GM19025 (cell line): Measurements from ENCODE around the gene MYLK4.

Experiments used
- ATAC-seq: cut with Tn5 transposase; IDR thresholded peaks from one replicate; pipeline ENCODE4 v1.9.1; 2021; ENCODE audit warnings: mild to moderate bottlenecking, low read depth, moderate library complexity; ENCODE audit not compliant: unreplicated experiment

Gene MYLK4

DNA sequence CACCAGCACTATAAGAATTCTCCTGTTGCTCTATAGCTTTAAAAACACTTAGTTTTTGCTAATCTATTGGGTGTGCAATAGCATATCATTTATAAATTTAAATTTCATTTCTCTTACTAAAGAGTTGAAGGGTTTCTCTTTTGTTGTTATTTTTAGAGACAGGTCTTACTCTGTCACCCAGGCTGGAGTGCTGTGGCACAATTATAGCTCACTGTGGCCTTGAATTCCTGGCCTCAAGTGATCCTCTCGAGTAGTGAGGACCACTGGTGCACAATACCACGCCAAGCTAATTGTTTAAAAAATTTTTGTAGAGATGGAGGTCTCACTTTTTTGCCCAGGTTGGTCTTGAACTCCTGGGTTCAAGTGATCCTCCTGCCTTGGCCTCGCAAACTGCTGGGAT, 8.3 kb upstream of the MYLK4 start:
- ATAC-seq, result no peak

DNA sequence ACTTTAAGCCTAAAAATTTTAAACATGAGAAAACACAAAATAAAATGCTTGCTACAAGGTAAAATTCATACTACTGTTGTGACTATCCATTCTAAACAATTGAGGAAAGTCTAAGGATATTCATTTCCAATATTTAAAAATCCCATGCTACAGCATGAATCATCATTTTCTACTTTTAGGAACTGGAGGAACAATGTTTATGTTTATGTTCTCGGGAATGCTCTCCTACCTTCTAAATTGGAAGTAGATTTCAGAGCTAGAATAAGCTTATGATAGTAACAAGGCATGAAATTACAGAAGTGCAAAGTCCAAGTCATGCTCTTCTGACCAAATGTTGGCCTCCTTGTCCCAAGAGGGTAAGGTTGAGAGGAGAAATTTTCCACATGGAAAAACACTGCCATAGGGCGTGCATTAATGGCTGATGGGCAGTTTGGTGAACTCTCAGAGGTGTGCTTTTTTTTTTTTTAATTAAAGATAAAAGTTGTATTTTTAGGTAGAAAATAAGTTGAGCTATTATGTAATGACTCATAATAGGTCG, 6.0 kb upstream of the MYLK4 start:
- no peak for ATAC-seq

DNA sequence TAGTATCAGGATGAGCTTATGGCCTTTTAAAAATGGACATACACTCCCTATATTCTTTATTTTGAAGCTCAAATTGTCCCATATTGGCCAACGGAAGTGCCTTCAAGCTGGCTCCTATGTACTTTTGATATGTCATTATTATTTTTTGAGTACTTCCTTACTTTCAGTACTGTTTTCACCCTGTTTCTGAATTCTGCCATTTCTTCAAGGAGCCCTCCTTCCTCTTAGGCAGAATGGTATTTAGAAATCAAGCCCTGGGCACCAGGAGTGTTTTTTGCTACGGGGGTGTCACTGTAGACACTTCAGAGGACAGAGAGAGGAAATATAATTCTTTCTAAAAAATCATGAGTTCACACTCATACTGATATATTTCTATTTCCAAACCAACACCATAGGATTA, 5.5 kb upstream of the MYLK4 start:
- no peak for ATAC-seq

DNA sequence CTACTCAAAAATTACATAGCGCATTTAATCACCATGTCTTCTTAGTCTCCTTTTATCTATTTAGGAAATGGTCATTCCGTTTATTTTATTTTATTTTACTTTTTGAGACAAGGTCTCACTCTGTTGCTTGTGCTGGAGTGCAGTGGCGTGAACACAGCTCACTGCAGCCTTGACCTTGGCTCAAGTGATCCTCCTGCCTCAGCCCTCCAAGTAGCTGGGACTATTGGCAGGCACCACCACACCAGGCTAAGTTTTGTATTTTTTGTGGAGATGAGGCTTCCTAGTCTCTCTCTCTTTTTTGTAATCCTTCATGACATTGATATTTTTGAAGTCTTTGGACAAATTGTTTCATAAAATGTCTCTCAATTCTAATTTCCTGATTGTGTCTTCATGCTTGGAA, 4.7 kb upstream of the MYLK4 start:
- no peak for ATAC-seq

DNA sequence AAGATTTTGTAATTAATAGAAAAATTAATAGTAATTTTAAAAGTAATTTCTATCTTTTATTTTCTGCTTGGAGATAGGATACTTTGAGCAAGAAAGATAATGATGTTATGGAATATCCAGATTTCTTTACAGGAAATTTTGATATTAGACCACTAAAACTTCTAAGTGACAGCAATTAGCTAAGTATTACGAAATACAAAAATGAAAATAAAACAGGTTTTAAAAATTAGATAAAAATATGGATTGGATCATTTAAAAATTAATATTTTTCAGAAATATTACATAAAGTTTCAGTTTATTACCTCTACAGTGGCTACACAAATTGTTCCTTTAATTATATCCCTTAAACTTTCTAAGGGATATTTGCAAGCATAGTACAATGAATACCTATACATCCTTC, 4.2 kb upstream of the MYLK4 start:
- ATAC-seq, result no peak

DNA sequence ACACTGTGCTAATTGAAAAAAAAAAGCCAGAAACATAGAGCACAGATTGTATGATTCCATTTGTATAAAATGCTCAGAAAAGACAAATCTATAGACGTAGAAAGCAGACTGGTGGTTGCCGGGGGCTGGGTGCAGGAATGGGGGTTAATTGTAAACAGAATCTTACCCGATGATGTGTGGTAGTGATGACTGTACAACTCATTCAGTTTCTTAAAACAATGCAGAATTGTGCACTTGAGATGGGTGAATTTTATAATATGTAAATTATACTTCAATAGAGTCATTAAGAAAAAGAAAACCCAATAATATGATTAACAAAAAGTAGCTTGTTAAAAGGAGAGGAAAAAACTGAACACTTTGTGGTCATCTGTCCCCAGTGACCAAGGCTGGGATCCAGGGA, 3.7 kb upstream of the MYLK4 start:
- ATAC-seq, result no peak

DNA sequence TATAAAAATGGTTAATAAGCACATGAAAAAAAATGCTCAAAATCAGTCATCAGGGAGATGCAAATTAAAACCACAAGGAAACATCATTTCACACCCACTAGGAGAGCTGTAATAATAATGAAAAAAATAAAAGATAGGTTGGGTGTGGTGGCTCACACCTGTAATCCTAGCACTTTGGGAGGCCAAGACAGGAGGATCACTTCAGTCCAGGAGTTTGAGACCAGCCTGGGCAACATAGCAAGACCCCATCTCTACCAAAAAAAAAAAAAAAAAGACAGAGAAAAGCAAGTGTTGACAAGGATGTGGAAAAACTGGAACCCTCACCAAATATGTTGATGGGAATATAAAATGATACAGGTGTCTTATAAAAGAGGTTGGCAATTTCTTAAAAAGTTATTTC, 3.0 kb upstream of the MYLK4 start:
- ATAC-seq, result no peak

DNA sequence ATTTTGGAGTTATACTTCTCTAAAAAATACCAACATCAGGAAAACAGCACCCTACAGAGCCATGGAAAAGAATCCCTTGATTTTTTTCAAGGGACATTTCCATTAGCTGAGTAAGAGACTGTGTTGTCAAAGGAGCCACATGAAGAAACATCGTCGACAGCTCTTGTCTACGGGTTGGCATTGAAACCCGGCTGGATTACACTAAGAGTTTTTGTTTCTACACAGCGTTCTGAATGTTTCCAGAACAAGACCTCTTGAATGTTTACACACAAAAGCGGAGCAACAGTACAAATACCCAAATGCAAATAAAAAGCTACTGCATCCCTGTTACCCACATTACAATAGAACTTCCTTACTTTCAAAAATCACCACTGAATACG, 2.4 kb upstream of the MYLK4 start:
- ATAC-seq, result no peak

DNA sequence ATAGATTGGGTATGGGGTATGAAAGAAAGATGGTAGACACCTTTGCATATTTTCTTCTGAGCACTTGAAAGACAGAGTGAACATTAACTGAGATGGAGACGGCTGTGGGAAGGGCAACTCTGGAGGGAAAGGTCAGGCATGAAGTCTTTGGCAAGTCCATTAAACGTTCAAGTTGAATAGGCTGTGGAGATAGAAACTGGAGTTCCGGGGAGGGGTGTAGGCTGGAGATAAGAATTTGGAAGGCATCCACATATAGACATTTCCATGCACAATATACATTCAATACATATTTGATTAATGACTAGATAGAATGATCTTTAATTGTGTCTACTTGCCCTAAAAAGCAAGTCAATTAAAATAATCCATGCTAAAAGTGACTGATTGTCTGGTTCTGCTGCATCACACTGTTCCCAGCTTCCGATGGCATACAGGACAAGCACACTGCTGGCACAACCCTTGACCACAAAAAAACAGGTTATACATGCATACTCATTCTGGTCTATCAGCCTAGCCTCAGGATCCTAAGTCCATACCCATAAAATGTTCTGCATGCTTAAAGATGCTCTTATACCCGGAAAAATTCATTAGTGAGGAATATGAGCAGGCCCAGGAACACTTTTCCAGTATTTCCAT, 1.9 kb upstream of the MYLK4 start:
- ATAC-seq, result no peak

DNA sequence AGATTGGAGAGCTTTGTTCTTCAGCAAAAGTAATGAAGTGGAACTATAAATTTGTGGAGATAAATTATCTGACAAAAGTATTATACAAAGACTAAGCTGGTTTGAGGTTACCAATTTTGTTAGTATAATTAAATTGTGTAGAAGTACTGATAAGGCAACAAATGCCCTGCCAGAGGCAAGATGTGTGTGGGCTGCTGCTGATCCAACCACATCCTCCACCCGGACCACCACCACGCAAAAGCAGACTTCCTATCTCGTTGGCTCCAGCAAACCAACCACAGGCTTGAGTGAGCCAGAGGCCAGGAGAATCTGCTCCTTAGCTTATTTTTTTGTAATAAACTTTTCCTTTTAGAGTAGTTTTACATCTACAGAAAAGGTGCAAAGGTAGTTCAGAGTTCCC, 1.1 kb upstream of the MYLK4 start:
- no peak for ATAC-seq

DNA sequence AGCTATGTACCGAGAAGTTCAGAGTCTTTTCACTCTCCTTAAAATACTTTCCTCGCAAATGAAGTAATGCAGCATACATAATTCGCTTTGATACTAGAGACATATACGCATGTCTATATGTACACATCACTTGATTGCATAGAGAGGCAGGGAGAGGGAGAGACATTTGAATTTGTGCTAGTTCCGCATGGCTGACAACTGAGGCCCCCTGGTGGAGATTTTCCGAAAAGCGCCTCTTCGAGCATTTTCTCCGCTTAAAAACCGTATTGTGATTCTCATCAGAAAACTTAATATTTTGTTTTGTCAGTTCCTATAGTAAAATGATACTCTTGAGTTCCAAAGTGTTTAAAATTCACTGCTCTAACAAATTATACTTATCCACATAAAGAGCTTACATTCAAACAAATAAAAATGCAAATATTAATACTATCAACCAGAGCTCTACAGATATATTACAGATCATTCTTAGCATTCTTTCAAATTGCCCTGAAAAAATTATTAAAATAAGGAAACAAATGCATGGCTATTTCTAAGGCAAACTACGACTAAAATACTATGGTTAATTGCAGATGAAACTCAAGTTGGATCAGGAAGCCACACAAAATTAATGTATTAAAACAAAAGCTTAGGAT, 637 bp downstream of the MYLK4 start:
- ATAC-seq, result no peak

DNA sequence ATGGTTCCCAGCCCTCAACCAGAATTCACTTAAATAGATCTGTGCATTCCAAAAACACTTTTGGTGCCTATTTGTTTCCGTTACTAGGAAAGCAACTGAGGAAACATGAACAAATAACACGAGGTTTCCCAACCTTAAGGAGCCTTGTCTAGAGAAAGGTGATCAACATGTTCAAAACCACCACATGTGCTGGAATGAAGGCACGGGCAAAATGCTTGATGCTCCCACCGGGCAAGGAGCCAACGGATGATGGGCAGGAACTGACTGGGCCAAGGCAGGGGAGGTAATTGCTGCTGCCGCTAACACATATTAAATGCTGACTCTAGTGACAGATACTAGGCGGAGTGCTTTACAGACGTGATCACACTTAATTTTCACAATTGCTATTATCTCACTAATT, 2.5 kb downstream of the MYLK4 start:
- no peak for ATAC-seq

DNA sequence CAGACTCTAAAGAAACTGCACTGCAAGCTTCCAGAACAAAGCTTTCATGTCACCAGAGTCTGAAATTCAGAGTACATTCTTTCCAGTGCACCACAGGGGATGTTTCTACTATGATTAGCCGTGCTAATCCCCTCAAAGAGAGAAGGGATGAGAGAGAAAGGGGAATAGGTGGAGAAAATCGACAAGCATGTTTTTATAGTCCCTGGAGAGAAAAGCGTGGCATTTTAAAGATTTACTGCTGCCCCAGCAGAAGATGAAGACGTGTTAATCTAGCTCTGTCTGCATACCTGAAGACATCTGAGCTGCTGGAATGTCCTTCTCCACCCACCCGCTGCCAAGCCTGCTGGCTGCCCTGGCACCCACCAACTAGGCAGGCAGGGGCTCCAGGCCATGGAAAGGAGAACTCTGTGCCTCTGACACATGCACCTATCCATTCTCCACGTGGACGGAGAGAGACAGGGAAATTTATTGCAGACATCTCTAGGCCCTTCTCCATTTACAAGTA, 4.1 kb downstream of the MYLK4 start:
- no peak for ATAC-seq

DNA sequence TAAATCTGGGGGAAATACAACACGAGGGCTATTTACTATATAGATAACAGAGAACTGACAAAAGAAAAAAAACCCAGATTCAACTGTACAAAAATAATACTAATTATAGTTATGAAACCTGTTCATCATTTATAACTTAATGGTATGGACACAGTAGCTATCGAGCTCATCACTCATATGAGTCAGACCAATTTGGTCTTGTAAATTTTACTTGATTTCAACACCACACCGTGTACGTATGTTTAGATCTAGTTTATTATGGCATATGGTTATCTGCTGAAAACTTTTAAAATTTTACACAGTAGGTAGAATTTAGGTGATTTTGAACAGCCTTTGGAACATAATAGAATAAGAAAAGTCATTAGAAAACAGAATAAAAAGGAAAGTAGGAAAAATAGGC, 5.5 kb downstream of the MYLK4 start:
- ATAC-seq, result no peak

DNA sequence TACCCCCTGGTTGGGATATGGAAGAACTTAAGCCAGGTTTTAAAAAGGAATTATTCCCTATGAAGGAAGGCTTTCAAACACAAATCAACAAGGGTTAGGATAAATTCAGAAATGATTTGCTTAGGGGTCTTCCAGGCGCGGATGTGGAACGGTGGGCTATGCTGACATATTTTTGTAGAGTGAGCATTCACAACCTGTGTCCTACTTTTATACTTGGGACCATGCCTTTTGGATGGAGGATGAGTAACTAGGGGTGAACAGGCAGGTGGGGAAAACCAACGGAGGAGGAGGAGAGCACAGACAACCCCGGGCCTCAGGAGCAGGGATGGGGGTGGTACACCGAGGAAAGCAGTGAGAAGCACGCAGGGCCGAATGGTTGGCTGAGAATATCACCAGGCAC, 5.9 kb downstream of the MYLK4 start:
- ATAC-seq, result no peak

DNA sequence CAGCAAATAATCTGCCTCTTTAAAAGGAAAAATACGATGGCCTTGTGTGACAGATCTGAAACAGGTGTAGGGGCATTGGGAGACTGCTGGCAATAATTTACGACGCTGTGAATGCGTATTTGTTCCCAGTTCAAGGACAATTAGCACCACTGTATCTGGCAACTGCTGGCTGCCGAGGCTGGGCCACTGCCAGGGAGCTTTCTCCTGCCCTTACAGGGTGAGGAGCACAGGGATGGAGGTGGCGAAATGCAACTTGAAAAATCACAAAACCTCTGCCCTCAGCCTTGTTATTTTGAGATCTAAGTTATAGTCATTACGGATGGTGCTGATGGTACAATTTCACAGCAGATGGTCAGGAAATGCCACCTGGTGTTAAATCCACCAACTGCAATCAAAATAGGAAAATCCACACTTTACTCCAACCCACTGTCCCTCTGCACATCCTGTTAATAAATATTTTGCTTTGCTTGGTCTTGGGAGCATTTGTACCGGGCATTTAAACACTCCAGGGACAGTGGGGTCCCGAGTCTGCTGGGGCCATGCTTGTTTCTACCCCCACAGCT, 6.4 kb downstream of the MYLK4 start:
- no peak for ATAC-seq

DNA sequence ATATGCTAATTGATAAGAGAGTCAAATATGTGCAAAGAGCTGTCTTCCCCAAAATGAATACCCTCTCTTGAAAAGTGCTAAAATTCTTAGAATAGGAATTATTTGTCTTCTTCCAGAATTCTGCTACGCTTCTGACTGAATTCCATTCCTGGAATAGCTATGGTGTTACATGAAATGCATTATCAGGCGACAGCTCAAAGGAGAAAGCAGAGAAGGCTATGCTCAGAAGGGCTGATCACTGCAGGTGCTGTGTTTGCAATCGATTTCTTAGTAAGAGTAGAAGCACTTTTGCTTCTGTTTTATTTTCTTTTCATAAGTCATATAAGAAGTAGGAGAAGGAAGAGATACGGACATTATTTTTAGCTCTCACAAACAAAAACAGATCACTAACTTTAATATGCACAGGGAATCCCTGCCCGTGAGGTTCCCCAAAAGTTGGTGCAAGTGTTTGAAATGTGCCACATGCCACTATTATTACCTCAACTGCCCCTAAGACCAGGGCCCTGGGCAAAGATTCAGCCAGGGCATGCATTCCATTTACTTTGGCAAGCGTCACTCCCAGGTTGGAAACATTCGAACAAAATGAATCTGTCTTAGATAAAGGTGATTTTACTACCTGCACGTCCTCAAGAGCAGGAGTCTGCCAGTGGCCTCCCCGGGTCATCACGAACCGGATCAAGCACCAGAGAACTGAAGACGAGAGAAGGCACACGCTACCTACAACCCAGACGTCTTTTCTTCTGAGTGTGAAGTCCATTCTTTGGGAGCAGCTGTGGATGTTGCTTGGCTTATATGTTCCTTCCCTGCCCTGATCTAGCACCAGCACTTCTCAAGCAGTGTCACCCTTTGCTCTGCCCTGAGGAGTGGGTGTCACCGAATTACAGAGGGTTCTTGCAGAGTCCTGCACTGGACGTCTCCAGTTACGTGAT, 7.2 kb downstream of the MYLK4 start:
- no peak for ATAC-seq

DNA sequence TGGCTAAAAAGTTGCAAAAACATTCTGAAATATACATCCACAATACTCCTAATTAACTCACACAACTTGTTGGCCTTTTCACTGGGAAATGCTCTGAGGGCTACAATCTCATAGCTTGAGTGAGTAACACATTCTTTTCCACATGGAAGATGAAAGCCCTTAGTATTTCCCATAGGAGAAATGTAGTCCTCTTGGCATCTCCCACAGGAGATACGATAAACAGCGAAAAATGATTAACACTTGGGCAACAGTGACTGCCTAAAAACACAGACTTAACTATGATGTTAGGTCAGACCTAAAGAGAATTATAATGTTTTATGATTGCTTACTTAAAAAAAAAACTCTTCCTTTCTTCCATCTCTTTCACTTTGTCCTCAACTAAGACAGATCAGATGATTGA, 9.0 kb downstream of the MYLK4 start:
- no peak for ATAC-seq

DNA sequence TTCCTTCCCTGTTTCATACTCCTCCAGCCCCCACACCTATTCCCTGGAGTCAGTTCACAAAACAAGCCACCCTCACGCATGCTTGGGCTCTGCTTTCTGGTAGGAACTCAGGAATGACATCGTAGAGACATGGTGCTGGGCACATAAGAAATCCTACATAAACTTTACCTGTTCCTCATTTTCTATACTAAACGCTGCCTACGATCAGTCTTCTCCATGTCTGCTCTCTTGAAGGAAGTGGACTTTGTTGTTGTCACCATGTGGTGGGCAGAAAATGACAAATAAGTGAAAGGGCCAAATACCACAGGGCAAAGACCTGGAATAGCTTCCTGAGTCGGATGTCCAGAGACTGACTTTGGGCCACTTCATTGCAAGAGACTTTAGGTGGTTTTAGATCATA, 10.1 kb downstream of the MYLK4 start:
- no peak for ATAC-seq

DNA sequence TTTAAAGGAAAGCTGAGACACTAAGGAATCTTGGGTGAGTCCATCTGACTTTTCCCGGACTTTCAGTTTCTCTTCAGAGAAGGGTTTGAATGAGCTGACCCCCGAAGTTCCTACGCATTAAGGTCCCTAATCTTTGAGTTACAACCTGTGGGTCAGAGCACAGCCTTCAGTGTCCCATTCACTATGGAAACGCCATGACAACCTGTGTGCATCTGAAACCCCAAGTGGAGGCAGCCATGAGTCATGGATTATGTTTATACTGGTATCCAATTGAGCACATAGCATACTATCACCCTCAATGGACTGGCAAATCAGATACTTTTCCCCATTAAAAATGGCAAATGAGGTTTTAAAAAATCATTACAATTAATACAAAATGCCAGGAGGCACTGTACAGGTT, 11.4 kb downstream of the MYLK4 start:
- ATAC-seq, result no peak

DNA sequence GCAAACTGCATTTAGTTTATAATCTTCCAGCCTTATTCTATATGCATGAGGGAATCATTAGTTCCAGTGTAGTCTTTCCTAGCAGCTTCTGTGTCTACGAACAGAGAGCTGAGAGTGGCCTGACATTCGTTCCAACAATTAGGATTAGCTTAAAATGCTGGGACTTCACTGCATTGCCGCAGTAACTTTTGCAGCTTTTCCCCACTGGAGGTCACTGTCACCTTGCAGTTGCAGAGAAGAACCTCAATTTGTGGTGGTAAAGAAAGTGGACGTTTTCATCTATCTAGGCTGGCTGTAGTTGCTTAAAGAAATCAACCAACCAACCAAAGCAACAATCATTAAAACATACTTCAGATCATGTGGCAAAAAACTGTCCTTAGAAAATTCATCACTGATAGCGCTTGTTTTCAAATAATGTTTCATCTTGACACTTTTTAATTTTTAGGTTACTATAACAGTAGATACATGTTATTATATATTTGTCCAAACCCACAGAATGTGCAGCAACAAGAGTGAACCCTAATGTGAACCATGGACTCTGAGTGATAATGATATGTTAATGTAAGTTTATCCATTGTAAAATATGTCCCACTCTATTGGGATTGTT, 12.2 kb downstream of the MYLK4 start:
- no peak for ATAC-seq
